AG09309 (cell line): Measurements from ENCODE around the gene GOLGA6D.
"Not testable (repeated sequence)": the region's sequence is repeated elsewhere in the genome, so short reads cannot be mapped to it uniquely, and the experiment has no call there.

Experiments used
- DNase-seq: peaks from one replicate; pipeline ENCODE4 v3.0.0-alpha.2; 2010; ENCODE audit warnings: low read depth
- H3K4me3 ChIP-seq: 2 replicates; pipeline ENCODE4 v1.5.1; 2011; ENCODE audit warnings: mild to moderate bottlenecking, low read depth, low read length, moderate library complexity; ENCODE audit not compliant: control insufficient read depth
- CTCF ChIP-seq: IDR thresholded peaks from 2 replicates; pipeline ENCODE4 v1.5.1; 2011; ENCODE audit warnings: mild to moderate bottlenecking, low read depth, low read length, inconsistent platforms; ENCODE audit not compliant: insufficient read depth, control insufficient read depth; ENCODE audit errors: missing control alignments

The GOLGA6D gene

DNA sequence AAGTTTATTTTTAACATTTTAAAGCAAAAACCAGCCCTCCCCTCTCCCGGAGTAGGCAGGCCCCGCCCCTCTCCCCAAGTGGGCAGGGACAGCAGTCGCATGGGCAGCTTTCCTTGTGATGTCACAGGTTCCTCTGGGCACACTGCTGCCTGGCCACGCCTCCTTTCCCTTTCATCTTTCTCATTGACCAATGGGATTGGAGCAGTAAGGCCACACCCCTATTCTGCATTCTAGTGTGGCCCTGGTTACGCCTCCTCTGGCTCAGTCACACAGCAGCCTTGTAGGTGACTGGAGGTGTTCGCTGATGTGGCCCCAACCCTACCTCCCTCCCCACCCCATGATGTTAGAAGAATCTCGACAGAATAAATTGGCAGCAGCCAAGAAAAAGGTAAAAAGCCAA lies at the start of gene GOLGA6D:
TSS of gene GOLGA6D (plus strand) at position 264 of the 400 bp plus-strand sequence. CDS start at position 305, 41 bp downstream.
- not testable (repeated sequence) for DNase-seq, H3K4me3 ChIP-seq

DNA sequence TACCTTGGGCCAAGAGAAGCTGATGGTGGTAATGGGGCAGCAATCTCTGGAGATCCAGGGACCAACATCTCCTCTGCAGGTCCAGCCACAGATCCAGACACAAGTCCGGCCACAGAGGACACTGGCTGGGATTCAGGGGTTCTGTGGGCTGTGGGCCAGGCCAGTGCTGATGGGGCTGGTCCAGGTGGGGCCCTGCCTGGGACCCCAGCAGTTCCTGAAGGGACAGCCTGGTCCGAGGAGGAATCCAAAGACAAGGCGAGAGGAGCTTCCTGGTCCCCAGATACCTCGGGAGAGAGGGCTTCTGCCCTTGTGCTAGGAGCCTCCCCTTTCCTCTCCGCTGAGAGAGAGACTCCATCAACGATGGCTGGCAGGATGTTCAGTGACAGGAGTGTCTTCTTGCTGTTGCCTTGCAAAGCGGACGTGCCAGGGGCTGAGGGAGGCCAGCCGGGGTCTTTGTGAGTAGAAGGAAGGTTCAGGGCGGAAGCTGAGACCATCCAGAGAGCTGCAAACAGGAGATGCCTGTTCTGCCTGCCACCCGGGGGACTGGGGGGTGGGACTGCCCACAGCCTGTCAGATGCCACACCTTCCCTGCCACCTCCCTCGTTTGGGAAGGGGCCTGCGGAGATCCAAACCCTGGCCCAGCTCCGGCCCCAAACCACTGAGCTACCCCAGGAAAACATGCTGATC lies 49.0 kb upstream of the GOLGA6D start:
- DNase-seq, result no peak
- no peak for TF ChIP-seq CTCF
- no peak overlapping the region for H3K4me3 ChIP-seq

DNA sequence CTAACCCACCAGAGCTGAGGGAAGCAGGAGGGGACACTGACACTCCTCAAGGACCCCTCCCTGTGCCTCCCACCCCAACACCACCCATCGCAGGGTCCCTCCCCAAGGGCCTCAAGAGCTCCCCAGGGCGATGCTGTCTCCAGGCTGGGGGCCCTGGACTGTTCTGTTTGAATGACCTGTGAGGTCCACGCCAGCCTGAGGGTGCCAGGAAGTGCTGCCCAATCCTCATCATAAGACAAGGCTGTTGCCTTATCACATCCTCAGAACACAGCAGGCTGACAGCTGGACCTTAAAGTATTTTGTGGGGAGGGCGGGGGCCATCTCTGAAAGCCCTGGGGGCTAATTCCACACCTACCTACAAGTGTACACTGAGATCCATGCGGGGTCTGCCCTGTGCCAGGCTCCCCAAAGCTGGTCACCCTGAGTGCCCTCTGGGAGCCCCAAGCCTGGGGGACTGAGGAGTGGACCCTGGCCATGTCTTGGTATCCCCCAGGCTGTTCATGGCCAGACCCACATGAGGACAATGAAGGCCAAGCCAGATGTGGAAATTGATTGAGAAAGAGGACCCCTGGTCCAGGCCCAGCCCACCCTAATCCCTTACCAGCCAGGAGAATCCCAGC lies 48.3 kb upstream of the GOLGA6D start:
- TF ChIP-seq CTCF, result no peak
- no peak for DNase-seq

DNA sequence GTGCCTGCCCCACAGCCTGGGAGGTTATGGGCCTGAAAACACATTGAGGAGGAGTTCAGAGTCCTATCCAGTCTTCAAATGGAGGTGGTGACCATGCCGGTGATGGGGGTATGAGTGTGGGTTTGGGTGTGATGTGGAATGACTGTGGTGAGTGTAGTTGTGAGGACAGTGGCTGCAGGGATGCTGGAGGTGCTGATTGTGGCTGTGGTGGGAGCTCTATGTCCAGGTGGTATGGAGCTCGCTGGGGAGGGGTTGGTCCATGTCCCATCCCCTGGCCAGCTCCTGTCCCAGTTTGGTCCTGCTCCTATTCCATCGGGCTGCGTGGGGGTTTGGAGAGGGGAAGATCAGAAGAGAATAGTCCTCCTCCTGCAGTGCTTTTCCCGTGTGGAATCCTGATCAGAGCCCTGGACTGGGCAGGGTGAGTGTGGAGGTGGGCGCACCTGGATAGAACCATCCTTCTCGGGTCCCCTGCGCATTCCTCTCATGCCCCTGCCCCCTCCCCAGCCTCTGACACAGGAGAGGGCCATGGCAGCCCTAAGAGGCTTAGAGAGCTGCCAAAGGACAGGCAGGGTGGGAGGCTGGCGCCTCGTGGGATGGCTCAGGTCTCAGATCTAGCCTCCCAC lies 47.5 kb upstream of the GOLGA6D start:
- H3K4me3 ChIP-seq, result no peak overlapping the region
- TF ChIP-seq CTCF, result no peak
- no peak for DNase-seq

More for the DNA sequence above, 48.3 kb upstream of the GOLGA6D start:
- H3K4me3 ChIP-seq, result no peak overlapping the region

GRCh38 chr15:75235760-75236729 lies 46.6 kb upstream of the GOLGA6D start:
- no peak for DNase-seq
- no peak overlapping the region for H3K4me3 ChIP-seq
- TF ChIP-seq CTCF, result no peak

GRCh38 chr15:75237316-75237982 lies 45.2 kb upstream of the GOLGA6D start:
- no peak overlapping the region for H3K4me3 ChIP-seq
- no peak for TF ChIP-seq CTCF
- DNase-seq, result no peak
